SK-N-MC (cell line): ENCODE results near the gene ITGA3.

ENCODE experiments used
- EZH2 ChIP-seq: fragments of 200-600 bp; sonication (generic); IDR thresholded peaks from one replicate; pipeline ENCODE4 v1.6.1; 2017; ENCODE audit warnings: antibody characterized with exemption
- FOXP2 ChIP-seq: optimal IDR thresholded peaks from 2 replicates; pipeline ENCODE3; 2011; ENCODE audit warnings: mild to moderate bottlenecking, moderate library complexity; ENCODE audit not compliant: insufficient read depth; ENCODE audit errors: extremely low read length, control extremely low read depth
- POLR2AphosphoS5 ChIP-seq: IDR thresholded peaks from 2 replicates; pipeline ENCODE4 v1.6.1; 2012; ENCODE audit warnings: mild to moderate bottlenecking, low read depth, low read length, borderline replicate concordance

GRCh38 chr17:50118828-50119218 lies 62.9 kb downstream of the ITGA3 start:
- TF ChIP-seq EZH2 (no peak), POLR2AphosphoS5 (no peak), FOXP2 (no peak)
